NCI-H2227 (cell line): ENCODE data around the gene DDX53.

Experiments used
- DNase-seq: peaks from one replicate; lab custom pipeline; 2025; ENCODE audit not compliant: unreplicated experiment; lab: John Stamatoyannopoulos, UW

Gene DDX53

DNA sequence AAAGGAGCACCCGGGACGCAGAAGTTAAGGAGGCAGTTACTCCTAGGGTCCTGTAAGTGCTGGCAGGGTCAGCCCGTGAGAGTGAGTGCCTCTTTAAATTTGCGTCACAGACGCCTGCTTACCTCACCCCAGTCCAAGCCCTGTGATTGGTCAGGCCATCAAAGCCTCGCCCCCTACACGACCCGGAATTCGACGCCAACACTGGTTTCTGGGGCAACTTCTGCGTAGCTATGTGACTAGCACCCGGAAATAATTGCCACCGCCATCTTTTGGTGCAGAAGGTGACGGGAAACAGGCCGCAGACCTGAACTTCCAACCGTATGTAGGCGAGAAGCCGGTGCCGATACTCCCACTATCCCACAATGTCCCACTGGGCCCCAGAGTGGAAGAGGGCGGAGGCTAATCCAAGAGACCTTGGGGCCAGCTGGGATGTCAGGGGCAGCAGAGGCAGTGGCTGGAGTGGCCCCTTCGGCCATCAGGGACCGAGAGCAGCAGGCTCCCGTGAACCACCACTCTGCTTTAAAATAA is at the start of gene DDX53:
TSS of gene DDX53 (plus strand) at position 265 of the 528 bp plus-strand sequence. CDS start at position 363, 98 bp downstream.
- peak; percentile 49 for DNase-seq

DNA sequence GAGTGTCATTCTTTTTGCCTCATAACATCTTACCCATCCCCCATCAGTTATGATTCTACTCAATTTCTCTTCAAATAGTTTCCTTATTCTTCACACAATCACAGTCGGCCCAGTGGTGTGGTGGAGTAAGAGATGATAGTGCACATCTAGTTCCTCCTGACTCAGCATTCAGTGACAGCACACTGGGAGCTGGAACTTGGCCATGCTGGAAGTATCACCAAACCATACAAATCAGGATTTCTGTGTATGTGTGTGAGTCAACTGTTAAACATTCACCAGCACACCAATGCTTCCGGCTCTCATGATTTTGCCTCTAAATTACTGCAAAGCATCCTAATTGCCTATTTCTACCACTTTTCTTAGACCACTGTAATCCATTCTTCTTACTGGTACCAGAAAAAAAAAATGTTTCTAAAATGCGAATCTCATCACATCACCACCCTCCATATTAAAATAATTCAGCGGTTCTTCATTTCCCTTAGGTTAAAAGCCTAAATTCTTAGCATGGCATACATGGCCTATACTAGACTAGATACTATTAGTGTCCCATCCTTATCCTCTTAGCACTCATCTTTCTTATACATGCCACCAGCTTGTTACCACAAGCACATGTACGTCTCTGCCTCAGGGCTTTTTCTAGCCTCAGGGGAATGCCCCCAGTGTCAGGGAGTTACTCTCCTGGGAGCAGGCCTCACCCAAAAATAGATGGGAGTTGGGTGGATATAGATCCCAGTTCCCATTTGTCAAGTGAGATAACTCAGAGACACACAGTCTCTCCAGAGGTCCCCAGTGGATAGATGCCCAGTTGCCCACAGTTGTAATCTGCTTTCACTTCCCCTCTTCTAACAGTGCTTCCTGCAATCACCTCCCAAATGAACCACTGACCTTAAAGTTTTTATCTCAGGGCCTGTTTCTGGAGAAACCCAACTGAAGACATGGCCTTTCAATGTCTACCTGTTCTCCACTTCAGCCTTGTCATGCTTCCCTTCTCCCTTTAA is 49.2 kb upstream of the DDX53 start:
- DNase-seq, result no peak

DNA sequence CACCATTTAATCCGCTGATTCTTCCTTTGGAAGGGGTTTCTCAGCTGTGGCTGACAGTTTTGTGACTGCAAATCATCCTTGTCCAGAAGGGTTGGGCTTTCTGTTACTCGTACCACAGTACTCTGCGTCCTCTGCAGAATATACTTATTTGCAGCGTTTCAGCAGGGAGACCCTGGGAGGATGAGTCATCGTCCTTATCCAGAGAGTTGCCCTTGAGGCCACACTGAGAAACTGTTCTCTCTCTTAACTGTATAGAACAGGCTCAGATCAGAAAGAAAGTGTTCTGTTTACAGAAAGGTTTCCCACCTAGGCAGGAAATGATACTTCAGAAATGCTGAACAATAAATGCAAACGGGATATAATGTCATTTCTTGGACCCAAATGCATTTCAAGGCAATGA is 47.8 kb upstream of the DDX53 start:
- DNase-seq, result no peak

DNA sequence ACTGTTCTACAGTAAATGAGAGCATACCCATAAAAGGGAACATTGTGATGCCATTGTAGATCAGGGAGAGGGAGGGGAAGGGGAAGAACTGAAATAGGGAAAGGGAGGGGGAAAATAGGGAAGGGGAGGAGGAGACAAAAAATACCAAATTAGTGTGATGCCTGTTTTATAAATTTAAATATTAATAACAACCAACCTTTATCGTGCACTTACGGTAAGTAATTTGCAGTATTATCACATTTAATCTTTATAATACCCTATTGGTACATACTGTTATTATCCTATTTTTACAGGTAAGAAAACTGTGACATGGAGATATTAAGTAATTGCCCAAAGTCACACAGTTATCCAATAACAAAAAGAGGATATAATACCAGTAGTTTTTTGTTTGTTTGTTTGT is 41.5 kb upstream of the DDX53 start:
- no peak for DNase-seq

DNA sequence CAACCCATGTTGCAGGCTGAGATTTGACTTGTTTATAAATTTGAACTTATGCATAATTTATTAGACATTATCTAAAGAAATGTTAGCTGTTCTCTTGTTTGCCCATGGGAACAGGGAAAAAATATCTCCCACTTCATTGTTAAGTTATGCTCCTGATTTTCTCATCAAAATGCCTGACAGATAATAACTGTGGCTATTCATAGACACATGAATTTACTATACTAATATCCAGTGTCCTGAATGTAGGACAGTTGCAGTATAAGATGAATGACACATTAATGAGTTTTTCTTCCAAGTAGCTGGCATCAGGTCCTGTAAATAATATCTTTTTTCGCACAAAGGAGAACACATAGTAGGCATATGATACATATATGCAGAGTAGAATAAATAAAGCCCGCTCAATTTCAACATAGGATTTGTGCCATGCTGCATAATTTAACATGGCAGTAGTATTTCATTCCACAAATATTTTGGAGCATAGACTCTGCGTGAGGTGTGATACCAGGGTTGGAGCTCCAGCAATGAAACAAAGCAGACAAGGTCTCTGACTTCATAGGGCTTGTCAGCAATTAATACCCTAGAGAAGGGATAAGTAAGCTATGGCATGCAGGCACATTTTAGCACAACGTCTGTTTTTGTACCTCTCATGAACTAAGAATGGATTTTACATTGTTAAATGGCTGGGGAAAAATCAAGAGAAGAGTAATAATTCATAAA is 40.4 kb upstream of the DDX53 start:
- no peak for DNase-seq

DNA sequence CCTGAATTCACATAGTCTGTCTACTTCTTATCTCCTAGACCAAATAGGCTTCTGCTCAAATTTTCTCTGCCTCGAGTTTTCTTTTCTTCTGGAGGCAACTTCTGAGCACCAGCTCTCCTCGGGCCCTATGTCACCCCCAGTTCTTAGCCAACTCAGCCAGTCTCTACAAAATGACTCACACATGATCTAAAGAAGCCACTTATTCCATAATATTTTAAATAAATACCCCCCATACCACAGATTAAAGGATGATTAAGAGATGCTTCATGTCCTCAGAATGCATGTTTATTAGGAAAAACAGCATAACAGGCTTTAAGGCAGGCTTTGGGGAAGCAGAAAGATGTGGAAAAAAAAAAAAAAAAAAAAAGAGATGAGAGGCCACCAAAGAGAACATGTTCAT is 36.6 kb upstream of the DDX53 start:
- no peak for DNase-seq

DNA sequence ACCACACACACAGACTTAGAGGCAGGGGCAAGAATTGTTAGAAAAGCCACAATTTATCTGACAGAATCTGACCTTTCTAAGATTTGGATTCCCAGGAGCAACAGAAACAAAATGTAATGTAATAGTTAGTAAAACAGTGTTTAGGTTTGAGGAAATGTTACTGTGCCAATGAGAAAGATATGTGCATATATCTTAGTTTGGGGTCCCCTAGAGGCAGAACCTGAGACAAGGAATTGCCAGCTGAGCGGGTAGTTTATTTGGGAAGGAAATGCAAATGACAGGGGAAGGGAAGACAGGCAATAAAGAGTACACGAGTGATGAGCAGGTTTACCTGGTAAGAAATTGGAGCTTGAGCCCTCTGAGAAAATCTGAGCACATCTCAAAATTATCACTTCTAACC is 31.3 kb upstream of the DDX53 start:
- DNase-seq, result no peak

DNA sequence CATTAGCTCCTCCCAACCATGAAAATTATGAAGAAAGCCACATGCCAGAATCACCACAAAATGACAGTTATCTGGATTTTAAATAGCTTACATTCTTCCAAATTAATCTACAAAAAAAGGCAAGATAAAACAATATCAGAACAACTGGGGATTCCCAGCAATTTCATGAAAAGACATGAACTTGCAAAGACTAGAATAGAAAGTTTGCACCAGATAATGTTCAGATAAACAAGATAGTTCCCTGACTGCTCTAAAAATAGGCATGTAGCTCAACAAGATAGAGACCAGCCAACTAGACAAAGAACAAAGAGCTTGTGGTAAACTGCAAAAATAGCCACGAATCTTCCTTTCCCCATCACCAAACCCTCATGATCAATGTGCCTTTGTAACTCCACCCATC is 30.3 kb upstream of the DDX53 start:
- DNase-seq, result no peak

DNA sequence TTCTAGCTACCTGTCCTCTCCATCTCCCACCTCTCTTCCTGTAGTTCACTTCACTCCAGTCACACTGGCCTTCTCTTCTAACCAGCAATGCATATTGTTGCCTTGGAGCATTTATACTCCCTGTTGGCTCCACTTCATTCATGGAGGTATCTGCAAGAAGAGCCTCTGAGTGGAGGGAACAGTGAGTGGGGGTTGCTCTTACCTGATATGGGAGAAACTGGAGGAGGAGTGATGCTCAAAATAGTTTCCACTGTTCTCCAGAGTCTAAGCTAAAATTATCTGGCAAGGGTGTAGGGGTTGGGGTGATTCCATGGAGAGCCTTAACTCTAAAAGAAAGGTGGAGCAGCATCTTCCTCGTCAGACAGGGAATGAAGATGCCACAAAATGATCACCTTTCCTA is 28.9 kb upstream of the DDX53 start:
- DNase-seq, result no peak

DNA sequence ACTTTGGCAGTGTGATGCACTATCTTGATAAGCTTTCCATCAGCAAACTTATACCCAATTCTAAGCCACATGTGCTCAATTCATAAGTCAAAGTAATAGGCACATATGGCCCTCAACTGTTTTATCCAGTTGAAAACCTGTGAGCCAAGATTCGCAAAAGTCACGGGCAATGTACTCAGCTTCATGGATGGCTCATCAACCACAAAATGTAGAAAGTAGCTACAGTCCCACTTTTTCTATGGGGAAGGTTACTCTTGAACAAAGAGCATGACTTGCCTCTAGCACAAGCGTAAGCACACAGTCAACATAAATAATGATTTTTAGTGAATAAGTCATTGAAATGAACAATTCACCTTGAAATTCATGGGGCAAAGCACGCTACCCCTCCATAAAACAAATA is 25.1 kb upstream of the DDX53 start:
- DNase-seq, result no peak

DNA sequence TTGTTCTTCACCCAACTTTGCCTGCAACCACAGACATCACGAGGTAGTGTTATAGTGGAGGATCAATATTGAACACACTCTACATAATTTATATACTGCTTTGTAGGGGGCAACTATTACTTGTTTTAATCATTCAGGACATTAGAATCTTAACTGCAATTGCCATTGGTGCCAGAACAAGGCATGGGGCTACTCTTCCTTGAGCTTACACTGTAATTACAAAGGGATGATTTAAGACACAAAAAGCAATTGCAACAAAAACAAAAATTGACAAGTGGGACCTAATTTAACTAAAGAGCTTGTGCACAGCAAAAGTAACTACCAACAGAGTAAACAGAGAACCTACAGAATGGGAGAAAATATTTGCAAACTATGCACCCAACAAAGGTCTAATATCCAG is 24.0 kb upstream of the DDX53 start:
- no peak for DNase-seq

DNA sequence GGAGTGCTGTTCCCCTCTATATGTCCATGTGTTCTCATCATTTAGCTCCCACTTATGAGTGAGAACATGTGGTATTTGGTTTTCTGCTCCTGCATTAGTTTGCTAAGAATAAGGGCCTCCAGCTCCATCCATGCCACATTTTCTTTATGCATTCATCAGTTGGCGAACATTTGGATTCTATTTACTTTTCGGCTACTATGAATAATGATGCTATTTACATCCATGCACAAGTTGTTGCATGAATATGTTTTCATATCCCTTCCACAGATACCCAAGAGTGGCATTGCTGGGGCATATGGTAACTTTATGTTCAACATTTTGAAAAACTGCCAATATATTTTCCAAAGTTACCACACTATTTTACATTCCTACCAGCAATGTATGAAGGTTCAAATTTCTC is 13.8 kb upstream of the DDX53 start:
- no peak for DNase-seq

DNA sequence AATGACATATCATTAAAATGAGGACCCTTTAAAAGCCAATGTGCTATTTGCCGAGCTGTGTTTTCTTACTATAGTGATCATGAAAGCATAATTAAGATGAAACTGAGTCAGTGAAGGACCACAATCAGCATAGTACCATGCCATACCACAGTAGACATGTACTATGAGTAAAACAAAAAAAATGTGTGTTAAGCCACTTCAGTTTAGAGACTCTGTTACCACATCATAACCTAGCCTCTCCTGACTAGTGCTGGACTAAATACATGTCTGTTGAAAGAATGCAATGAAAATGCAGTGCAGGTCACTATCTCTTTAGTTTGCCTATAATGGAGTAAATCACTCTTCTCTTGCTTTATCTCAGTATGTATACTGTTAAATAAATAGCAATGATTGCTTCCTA is 12.3 kb upstream of the DDX53 start:
- no peak for DNase-seq

DNA sequence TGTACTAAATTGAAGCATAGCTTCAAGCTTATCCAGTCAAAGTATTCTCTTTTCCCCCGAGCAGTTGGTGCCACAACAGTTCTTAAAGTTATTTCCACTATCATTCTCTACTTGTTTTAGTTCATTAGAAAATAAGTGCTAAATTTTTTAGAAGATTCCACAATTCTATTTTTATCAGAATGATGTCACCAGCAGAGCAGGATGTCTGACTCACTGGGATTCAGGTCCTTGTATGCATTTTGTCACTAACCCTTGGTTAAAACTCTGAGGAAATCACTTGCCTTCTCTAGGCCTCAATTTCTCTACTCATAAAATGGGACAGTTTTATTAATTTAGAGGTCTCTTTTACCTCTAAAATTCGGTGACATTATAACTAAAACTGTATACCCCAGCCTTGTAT is 3.4 kb downstream of the DDX53 start:
- no peak for DNase-seq

DNA sequence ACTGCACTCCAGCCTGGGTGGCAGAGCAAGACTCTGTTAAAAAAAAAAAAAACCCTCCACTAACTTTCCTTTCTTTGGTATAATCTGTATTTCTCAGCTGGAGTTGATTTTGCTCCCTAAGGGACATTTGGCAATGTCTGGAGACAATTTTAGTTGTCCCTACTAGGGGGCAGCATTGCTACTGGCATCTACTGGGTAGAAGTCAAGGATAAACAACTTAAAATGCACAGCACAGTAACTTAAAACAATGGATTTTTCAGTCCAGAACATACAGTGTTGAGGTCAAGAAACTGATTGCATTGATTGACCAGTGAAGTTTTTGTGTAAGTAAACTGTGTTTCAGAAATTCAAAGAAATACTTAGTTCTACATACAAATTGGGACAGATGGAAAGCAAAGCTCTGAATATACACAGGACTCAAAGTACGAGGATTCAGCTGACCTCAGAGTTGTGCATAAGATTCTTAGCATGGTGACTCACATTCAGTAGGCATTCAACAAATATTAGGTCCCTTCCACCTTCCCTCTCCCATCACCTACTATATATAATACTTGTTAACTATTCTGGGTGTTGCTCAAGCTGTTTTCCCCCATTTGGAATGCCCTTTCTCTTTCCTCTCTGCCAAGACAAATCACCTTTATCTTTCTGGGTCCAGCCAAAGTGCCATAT is 8.8 kb downstream of the DDX53 start:
- no peak for DNase-seq

DNA sequence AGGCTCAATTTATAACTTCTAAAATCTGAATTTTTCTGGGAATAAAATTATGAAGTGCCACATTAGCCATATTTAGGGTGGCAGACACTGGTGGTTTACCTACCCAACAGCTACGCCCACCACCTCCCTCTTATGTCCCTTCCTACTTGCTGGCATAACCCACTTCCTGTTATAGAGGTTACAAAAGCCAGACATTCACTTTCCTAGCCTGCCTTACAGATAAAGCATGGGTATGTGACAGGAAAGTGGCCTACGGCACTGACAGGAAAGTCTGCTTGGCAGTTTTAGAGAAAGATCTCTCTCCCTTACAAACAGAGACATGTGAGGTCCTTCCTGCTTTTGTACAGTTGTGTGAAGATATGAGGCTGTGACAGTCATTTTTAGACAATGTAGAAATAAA is 12.4 kb downstream of the DDX53 start:
- DNase-seq, result no peak

DNA sequence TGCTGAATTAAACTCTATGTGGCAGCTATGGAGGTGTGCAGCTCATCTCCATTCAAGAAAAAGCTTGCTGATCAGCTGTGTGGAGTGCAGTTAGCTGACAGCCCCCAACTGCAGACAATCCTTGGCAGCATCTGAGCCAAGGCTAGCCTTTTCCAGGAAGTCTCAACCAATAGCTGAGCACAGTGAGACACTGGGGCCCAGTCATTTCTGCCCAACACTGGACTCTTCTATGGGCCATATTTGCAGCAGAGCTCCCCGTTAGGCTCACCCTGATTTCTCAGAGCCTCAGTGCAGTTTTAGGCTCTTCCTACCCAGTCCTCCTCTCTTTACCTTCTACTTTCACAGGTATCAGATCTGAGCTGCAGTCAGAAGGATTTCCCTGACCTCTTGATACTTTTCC is 12.9 kb downstream of the DDX53 start:
- no peak for DNase-seq

DNA sequence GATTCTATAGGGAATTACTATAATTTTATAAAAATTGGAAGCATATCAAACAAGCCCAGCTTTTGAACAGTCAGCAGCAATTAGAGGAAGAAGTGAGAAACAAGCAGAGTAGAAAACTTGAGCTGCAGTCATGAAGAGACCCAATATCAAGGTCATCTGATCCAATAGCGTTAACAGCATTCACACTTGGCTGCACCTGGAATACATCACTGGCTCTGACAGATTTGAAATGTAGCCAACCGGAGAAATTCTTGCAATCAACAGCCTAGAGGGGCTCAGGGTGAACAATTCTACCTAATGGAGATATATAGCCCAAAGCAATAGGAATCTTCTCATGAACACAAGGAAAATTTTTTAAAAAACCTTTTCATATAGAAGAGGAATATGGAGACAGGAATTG is 13.6 kb downstream of the DDX53 start:
- DNase-seq, result no peak

DNA sequence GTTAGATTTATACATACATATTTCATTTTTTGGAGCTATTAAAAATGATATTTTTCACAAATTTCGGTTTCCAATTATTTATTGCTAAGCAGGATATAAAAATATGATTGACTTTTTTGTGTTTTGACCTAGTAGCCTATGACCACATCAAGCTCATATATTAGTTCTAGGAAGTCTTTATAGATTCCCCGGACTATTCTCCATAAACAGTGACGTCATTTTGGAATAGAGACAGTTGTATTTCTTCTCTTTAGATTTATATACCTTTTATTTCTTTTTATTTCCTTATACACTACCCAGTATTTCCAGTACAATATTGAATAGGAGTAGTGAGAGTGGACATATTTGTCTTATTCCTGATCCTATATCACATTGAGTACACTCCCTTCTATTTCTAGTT is 31.8 kb downstream of the DDX53 start:
- DNase-seq, result no peak

DNA sequence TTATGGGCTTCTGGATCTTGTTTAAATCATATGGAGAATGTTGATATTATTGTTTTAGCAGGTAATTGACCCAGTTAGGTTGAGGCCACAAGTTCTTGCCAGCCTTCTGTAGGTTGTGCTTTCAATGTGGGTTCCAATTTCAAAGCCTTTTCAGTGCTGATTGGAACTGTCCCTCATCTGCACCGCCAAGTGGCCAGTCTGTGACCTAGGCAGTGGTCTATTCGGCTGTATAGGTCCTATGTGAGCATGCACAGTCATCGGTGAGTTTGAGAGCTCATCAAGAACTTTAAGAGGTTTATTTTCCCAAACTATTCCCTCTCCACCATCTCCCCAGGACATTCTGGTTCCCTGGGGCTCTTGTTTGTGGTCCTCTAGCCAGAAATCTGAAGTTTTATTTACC is 35.7 kb downstream of the DDX53 start:
- no peak for DNase-seq

DNA sequence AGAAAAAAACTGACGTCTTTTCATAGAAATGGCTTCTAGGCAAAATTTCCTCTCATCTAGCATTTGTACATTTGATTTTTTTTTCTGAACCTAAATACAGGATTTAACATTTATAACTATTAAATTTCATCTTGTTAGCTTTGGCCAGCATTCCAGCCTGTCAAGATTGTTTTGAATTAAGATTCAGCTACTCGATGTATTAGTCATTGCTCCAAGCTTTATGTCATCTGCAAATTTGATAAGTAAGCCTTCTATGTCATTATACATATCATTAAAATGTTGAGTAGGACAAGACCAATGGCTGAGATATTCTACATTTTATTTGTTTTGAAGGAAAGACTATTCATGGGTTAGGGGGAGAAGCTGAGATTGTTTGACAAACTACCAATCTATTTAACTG is 46.7 kb downstream of the DDX53 start:
- DNase-seq, result no peak
